IPS DF 19.7 (cell line): ENCODE measurements around the gene NEK8.
A peak's percentile ranks its signal among the peaks of the same experiment; 100 is the strongest.
"Not testable (repeated sequence)": the region's sequence is repeated elsewhere in the genome, so short reads cannot be mapped to it uniquely, and the experiment has no call there.

ENCODE experiments used
- DNase-seq: peaks from one replicate; pipeline ENCODE4 v3.0.0-alpha.2; 2013; ENCODE audit warnings: low read depth, low spot score

The NEK8 gene

GRCh38 chr17:28725660-28726225, 2.8 kb upstream of the NEK8 start:
- no peak for DNase-seq

GRCh38 chr17:28726226-28726626, 2.4 kb upstream of the NEK8 start, which contains the start of gene TLCD1:
TSS of gene TLCD1 (minus strand) at chr17:28726233. CDS start at chr17:28726097, 136 bp downstream.
- DNase-seq: no peak

- no peak for DNase-seq
Observed at GRCh38 chr17:28726627-28727491, 1.7 kb upstream of the NEK8 start.

GRCh38 chr17:28729950-28730330, 1.4 kb downstream of the NEK8 start:
- no peak for DNase-seq

- DNase-seq: no peak
Observed at GRCh38 chr17:28733346-28733745, 4.8 kb downstream of the NEK8 start.

GRCh38 chr17:28734712-28735241, 6.2 kb downstream of the NEK8 start:
- DNase-seq: no peak

- no peak for DNase-seq
Observed at GRCh38 chr17:28735242-28735722, 6.7 kb downstream of the NEK8 start.

GRCh38 chr17:28735913-28736769, 7.6 kb downstream of the NEK8 start:
- DNase-seq: not testable (repeated sequence)

GRCh38 chr17:28737316-28737715, 8.7 kb downstream of the NEK8 start:
- DNase-seq: no peak

- DNase-seq: no peak
Observed at GRCh38 chr17:28737770-28738679, 9.4 kb downstream of the NEK8 start.

- no peak for DNase-seq
Observed at GRCh38 chr17:28738680-28739384, 10.2 kb downstream of the NEK8 start.

- no peak for DNase-seq
Observed at GRCh38 chr17:28740406-28741357, 12.1 kb downstream of the NEK8 start.

- no peak for DNase-seq
Observed at GRCh38 chr17:28741358-28742349, 13.1 kb downstream of the NEK8 start.

GRCh38 chr17:28743243-28744103, 14.9 kb downstream of the NEK8 start, which contains the start of gene TRAF4:
TSS of gene TRAF4 (plus strand) at chr17:28744011. CDS start at chr17:28744113, 102 bp downstream.
- DNase-seq: peak; percentile 89

GRCh38 chr17:28744104-28744971, 15.8 kb downstream of the NEK8 start:
- no peak for DNase-seq
